ENCODE results near the gene FRYL. TPM values are rescaled to one million over a fixed set of nuclear protein-coding genes. Genes with fewer than 3 reads are reported as not detected.

Gene FRYL
- total RNA-seq, 1 donor from 2014 or later: 30.8 TPM

- TF ChIP-seq CTCF (IDR thresholded peaks at IDR 0.05): no peak
- Mint-ChIP-seq H3K9me3 (ENCODE audit: low read depth) (no peaks in the 10 kb centered on the region), H3K4me1 (ENCODE audit: low read depth) (no peaks in the 10 kb centered on the region), H3K27me3 (ENCODE audit: low read depth) (no peaks in the 10 kb centered on the region), H3K27ac (ENCODE audit: unreplicated experiment) (no peak overlapping the region), H3K36me3 (ENCODE audit: low read depth) (peaks cover 17% of the 10 kb centered on the region), H3K4me3 (ENCODE audit: unreplicated experiment) (no peak overlapping the region)
- DNase-seq (ENCODE audit: low spot score): no peak
These were observed 188.7 kb downstream of the FRYL start for GRCh38 chr4:48591372-48591771.

GRCh38 chr4:48590884-48591283 lies 189.2 kb downstream of the FRYL start:
- Mint-ChIP-seq H3K9me3 (ENCODE audit: low read depth) (no peaks in the 10 kb centered on the region), H3K27ac (ENCODE audit: unreplicated experiment) (no peak overlapping the region), H3K36me3 (ENCODE audit: low read depth) (peaks cover 18% of the 10 kb centered on the region), H3K27me3 (ENCODE audit: low read depth) (no peaks in the 10 kb centered on the region), H3K4me1 (ENCODE audit: low read depth) (no peaks in the 10 kb centered on the region), H3K4me3 (ENCODE audit: unreplicated experiment) (no peak overlapping the region)
- DNase-seq (ENCODE audit: low spot score): no peak
- TF ChIP-seq CTCF (IDR thresholded peaks at IDR 0.05): no peak

GRCh38 chr4:48589098-48589445 lies 191.0 kb downstream of the FRYL start:
- H3K4me1 Mint-ChIP-seq (ENCODE audit: low read depth): no peaks in the 10 kb centered on the region
- TF ChIP-seq CTCF (IDR thresholded peaks at IDR 0.05): no peak
- no peak overlapping the region for H3K4me3 Mint-ChIP-seq (ENCODE audit: unreplicated experiment)

GRCh38 chr4:48588230-48589097 lies 191.6 kb downstream of the FRYL start:
- Mint-ChIP-seq H3K27ac (ENCODE audit: unreplicated experiment) (peak overlapping the region; percentile 17), H3K27me3 (ENCODE audit: low read depth) (no peaks in the 10 kb centered on the region), H3K9me3 (ENCODE audit: low read depth) (no peaks in the 10 kb centered on the region), H3K36me3 (ENCODE audit: low read depth) (peaks cover 14% of the 10 kb centered on the region), H3K4me3 (ENCODE audit: unreplicated experiment) (no peak overlapping the region), H3K4me1 (ENCODE audit: low read depth) (no peaks in the 10 kb centered on the region)
- DNase-seq (ENCODE audit: low spot score): no peak
- peak; percentile 25 for TF ChIP-seq CTCF (IDR thresholded peaks at IDR 0.05)

More at GRCh38 chr4:48589098-48589445, 191.0 kb downstream of the FRYL start:
- no peak for DNase-seq (ENCODE audit: low spot score)
- Mint-ChIP-seq H3K9me3 (ENCODE audit: low read depth) (no peaks in the 10 kb centered on the region), H3K36me3 (ENCODE audit: low read depth) (peaks cover 15% of the 10 kb centered on the region), H3K27ac (ENCODE audit: unreplicated experiment) (no peak overlapping the region), H3K27me3 (ENCODE audit: low read depth) (no peaks in the 10 kb centered on the region)

GRCh38 chr4:48585401-48585800 lies 194.7 kb downstream of the FRYL start:
- no peak for TF ChIP-seq CTCF (IDR thresholded peaks at IDR 0.05)
- no peak overlapping the region for H3K27ac Mint-ChIP-seq (ENCODE audit: unreplicated experiment)
- no peak for DNase-seq (ENCODE audit: low spot score)
- peaks cover 14% of the 10 kb centered on the region for H3K36me3 Mint-ChIP-seq (ENCODE audit: low read depth)
- H3K27me3 Mint-ChIP-seq (ENCODE audit: low read depth): no peaks in the 10 kb centered on the region
- H3K4me1 Mint-ChIP-seq (ENCODE audit: low read depth): no peaks in the 10 kb centered on the region
- H3K9me3 Mint-ChIP-seq (ENCODE audit: low read depth): no peaks in the 10 kb centered on the region
- no peak overlapping the region for H3K4me3 Mint-ChIP-seq (ENCODE audit: unreplicated experiment)

All from chondrocyte (in vitro differentiated cells).